Type B pancreatic cell (in vitro differentiated cells): ENCODE results near the gene EYS. TPM values are rescaled to one million over a fixed set of nuclear protein-coding genes. Genes with fewer than 3 reads are reported as not detected.

Experiments used
- DNase-seq: peaks from one replicate; pipeline ENCODE4 v3.0.0; 2021; ENCODE audit warnings: mixed read lengths; ENCODE audit not compliant: unreplicated experiment; ENCODE audit errors: extremely low spot score
- H3K27ac Mint-ChIP-seq: 2 replicates; pipeline ENCODE4 v1.8.0; 2021; ENCODE audit warnings: mild to moderate bottlenecking, mixed read lengths
- H3K27me3 Mint-ChIP-seq: 2 replicates; pipeline ENCODE4 v1.8.0; 2021; ENCODE audit warnings: mixed read lengths
- H3K36me3 Mint-ChIP-seq: 2 replicates; pipeline ENCODE4 v1.8.0; 2021; ENCODE audit warnings: mixed read lengths
- H3K4me1 Mint-ChIP-seq: one replicate; pipeline ENCODE4 v1.8.0; 2021; ENCODE audit warnings: mixed read lengths; ENCODE audit not compliant: unreplicated experiment
- H3K4me3 Mint-ChIP-seq: 2 replicates; pipeline ENCODE4 v1.8.0; 2021; ENCODE audit warnings: mild to moderate bottlenecking, mixed read lengths
- H3K9me3 Mint-ChIP-seq: 2 replicates; pipeline ENCODE4 v1.8.0; 2021; ENCODE audit warnings: mixed read lengths
- total RNA-seq: library from RNA; stranded (reverse); gene quantifications from 2 replicates; pipeline ENCODE4 v1.2.1, GENCODE V29; 2021; ENCODE audit warnings: low replicate concordance
- TF ChIP-seq, protein P1 (sequence below): fragments of 200-600 bp; sonication (generic); conservative IDR thresholded peaks from 2 replicates; pipeline ENCODE4 v1.5.0; 2021; ENCODE audit warnings: antibody characterized with exemption, mild to moderate bottlenecking

The EYS gene
- total RNA-seq, 1 donor from 2014 or later = 1.5 TPM

DNA sequence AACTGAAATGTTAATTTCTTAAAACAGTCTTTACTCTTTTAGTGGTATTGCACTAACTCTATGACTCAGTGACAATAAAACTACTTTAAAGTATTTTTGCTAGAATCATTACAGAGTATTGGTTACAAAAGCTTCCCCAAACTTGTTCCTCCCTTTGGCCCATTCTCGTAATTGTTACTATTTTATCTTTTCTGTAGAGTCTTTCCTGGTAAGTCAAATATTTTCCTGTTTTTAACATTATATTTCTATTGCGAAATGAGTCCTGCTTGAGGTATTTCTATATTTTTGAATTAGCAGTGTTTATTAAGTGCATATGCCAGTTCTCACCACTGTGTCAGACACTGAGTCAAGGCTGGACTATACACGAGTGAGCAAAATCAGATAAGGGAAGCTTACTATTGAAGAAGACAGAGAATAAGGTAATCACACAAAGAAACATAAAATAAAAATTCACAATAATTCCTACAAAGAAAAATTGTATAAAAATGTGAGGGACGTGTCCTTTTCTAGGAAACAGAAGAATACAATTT is 970.5 kb downstream of the EYS start:
- TF ChIP-seq, protein P1, sequence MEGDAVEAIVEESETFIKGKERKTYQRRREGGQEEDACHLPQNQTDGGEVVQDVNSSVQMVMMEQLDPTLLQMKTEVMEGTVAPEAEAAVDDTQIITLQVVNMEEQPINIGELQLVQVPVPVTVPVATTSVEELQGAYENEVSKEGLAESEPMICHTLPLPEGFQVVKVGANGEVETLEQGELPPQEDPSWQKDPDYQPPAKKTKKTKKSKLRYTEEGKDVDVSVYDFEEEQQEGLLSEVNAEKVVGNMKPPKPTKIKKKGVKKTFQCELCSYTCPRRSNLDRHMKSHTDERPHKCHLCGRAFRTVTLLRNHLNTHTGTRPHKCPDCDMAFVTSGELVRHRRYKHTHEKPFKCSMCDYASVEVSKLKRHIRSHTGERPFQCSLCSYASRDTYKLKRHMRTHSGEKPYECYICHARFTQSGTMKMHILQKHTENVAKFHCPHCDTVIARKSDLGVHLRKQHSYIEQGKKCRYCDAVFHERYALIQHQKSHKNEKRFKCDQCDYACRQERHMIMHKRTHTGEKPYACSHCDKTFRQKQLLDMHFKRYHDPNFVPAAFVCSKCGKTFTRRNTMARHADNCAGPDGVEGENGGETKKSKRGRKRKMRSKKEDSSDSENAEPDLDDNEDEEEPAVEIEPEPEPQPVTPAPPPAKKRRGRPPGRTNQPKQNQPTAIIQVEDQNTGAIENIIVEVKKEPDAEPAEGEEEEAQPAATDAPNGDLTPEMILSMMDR = peak; percentile 48
- H3K4me1 Mint-ChIP-seq = no peaks in the 10 kb centered on the region
- H3K27me3 Mint-ChIP-seq = no peaks in the 10 kb centered on the region
- H3K36me3 Mint-ChIP-seq = peaks cover 3% of the 10 kb centered on the region
- H3K9me3 Mint-ChIP-seq = peaks cover 2% of the 10 kb centered on the region
- no peak overlapping the region for H3K4me3 Mint-ChIP-seq
- no peak for DNase-seq
- no peak overlapping the region for H3K27ac Mint-ChIP-seq

DNA sequence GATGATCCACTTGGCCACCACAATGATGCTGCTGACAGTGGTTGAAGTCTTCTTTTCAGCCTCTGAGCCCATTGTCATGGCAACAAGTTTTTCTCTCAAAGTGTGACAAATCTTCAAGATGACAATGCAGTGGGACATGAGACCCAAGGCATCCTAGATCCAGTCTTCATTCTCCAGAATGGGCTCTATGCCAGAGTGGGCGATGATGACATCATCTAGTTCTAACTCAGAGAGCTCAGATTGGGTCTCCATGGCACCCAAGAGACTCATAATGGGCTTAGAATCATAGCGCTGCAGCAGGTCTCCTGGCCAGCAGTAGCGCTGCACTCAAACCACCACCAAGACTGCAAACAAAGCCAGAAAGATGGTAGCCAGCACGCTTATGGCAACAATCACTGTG is 973.6 kb downstream of the EYS start:
- no peaks in the 10 kb centered on the region for H3K4me1 Mint-ChIP-seq
- TF ChIP-seq, protein P1 = no peak
- no peak for DNase-seq
- H3K27me3 Mint-ChIP-seq = no peaks in the 10 kb centered on the region
- H3K36me3 Mint-ChIP-seq = peaks cover 3% of the 10 kb centered on the region
- H3K4me3 Mint-ChIP-seq = no peak overlapping the region
- H3K27ac Mint-ChIP-seq = no peak overlapping the region
- peaks cover 5% of the 10 kb centered on the region for H3K9me3 Mint-ChIP-seq

DNA sequence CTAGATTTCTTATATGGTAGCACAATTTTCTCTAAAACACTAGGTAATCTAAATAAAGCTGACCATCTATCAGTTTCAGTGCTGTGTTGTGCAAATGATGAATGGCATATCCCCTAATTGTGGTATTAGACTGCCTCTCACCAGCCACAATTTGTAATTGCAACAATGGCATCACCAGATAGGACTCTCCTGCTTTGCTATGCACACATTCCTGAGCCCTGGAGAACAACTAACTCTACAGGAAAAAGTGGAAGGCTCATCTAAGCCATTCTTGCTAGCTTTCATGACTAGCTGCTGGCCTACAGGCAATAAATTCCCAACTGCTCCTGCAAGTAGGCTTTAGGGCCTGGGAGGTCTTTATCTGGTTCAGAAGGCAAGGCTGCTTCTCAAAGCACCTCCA is 974.1 kb downstream of the EYS start:
- Mint-ChIP-seq H3K27me3 (no peaks in the 10 kb centered on the region), H3K4me3 (no peak overlapping the region), H3K9me3 (peaks cover 5% of the 10 kb centered on the region), H3K36me3 (peaks cover 3% of the 10 kb centered on the region), H3K4me1 (no peaks in the 10 kb centered on the region), H3K27ac (no peak overlapping the region)
- TF ChIP-seq, protein P1 = peak; percentile 16
- DNase-seq = no peak

DNA sequence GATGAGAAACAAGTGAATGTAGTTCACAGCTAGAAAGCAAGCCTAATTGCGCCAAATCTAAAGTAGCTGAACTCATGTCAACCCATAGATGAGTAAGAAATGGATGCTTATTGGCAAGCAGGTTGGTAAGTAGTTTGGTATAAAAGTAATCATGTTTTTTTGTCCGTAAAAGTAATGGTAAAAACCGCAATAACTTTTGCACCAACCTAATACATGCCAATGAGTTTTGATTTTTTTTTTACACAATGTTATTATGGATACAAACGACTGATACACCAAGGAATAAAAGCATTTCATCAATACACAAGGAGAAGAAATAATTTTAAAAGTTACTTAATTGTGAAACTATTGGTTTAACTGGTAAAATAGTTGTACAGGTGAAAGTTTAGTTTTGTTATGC is 977.5 kb downstream of the EYS start:
- no peaks in the 10 kb centered on the region for H3K4me1 Mint-ChIP-seq

DNA sequence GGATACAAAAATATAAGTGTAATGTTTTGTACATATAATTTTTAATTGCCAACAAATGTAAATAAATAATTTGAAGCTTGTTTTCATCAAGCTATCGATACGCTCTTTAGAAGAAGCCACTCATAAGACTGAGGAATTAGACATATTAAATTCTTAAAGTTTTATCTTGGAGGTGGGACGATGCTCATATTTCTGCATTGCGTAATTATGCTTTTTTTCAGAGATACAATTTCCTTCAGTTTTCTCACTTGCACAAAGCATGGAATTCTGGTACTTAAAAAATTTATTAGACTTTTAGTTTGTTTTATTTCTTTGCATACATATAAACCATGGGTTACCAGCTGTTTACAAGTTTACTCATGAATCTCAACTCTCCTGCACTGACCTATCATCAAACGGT is 980.0 kb downstream of the EYS start:
- Mint-ChIP-seq H3K36me3 (peaks cover 3% of the 10 kb centered on the region), H3K9me3 (peaks cover 5% of the 10 kb centered on the region), H3K4me1 (no peaks in the 10 kb centered on the region), H3K27me3 (no peaks in the 10 kb centered on the region), H3K4me3 (no peak overlapping the region), H3K27ac (no peak overlapping the region)
- no peak for DNase-seq
- TF ChIP-seq, protein P1 = no peak

More for the DNA sequence above, 977.5 kb downstream of the EYS start:
- Mint-ChIP-seq H3K27ac (no peak overlapping the region), H3K4me3 (no peak overlapping the region), H3K36me3 (peaks cover 3% of the 10 kb centered on the region), H3K9me3 (peaks cover 5% of the 10 kb centered on the region), H3K27me3 (no peaks in the 10 kb centered on the region)
- DNase-seq = no peak
- TF ChIP-seq, protein P1 = no peak

DNA sequence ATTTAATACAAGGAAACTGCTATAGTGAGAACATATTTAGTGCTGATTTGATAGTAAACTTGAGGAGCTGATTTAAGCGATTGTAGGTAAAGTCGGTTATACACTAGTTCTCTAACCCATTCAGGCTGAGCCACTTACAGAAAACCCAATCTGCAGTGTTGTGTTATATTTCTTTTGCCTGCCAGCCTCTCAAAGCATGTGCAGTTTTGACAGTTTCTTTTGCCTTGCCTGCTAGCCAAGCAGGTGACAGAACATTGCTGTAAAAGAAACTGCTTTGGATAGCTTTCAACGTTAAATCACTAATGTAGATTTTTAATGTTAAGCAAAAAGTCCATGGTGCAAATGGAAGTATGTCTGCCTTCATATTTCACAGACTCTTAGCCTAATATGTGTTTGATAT is 982.9 kb downstream of the EYS start:
- H3K4me3 Mint-ChIP-seq = no peak overlapping the region
- H3K9me3 Mint-ChIP-seq = no peaks in the 10 kb centered on the region
- TF ChIP-seq, protein P1 = no peak
- no peak overlapping the region for H3K27ac Mint-ChIP-seq
- DNase-seq = no peak
- H3K4me1 Mint-ChIP-seq = no peaks in the 10 kb centered on the region
- H3K27me3 Mint-ChIP-seq = no peaks in the 10 kb centered on the region
- H3K36me3 Mint-ChIP-seq = no peaks in the 10 kb centered on the region
